Measurements from ENCODE around the gene UBE2E1.

Gene UBE2E1

GRCh38 chr3:23921052-23921511 is 115.3 kb downstream of the UBE2E1 start:
- Histone ChIP-seq H3K9me3 (replicated peaks in 1 of 11) (no peaks in the 10 kb centered on the region), H3K36me3 (peaks cover 46 to 58% (median 50%) of the 10 kb centered on the region in 11 experiments), H4K20me1 (peaks cover 38 to 59% (median 50%) of the 10 kb centered on the region in 11 experiments), H3K4me2 (0 out of 22 replicates have a peak overlapping the region, but pooled peaks of 1 of the 11 experiments have one; percentile 94), H3K27ac (no peak overlapping the region), H3K27me3 (peaks cover 0 to 7% (median 5%) of the 10 kb centered on the region in 11 experiments; a peak in 13 of 22 replicates), H3K4me3 (no peak overlapping the region), H3K9ac (no peak overlapping the region), H3K4me1 (peaks cover 27 to 56% (median 50%) of the 10 kb centered on the region in 10 experiments)
- TF ChIP-seq Cebpa-rat (IDR thresholded peaks at IDR 0.05), result no peak

GRCh38 chr3:23923786-23924185 is 118.0 kb downstream of the UBE2E1 start:
- H3K27ac ChIP-seq, result peak overlapping the region in 4 of 11 experiments; percentile 20 to 37 (median 26); a peak in 6 of 22 replicates

DNA sequence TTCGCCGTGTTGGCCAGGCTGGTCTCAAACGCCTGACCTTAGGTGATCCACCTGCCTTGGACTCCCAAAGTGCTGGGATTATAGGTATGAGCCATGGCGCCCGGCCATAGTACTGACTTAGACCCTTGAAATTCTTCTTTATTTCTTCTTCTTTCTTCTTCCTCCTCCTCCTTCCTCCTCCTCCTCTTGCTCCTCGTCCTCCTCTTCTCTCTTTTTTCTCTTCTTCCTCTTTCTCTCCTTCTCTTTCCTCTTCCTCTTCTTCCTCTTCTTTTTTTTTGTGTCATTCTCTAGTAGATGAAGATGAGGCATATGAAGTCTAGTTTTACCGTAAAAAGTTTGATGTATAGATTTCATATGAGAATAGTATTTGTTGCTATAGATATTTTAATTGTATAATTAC is 120.5 kb downstream of the UBE2E1 start:
- no peak overlapping the region for H3K9ac ChIP-seq
- no peak for TF ChIP-seq Cebpa-rat (IDR thresholded peaks at IDR 0.05)
- peaks cover 23 to 38% (median 30%) of the 10 kb centered on the region in 10 experiments for H3K4me1 ChIP-seq
- H3K27ac ChIP-seq, result no peak overlapping the region
- H3K9me3 ChIP-seq (replicated peaks in 1 of 11), result no peaks in the 10 kb centered on the region
- H3K27me3 ChIP-seq, result no peaks in the 10 kb centered on the region
- H3K4me3 ChIP-seq, result no peak overlapping the region
- H3K36me3 ChIP-seq, result peaks cover 11 to 21% (median 14%) of the 10 kb centered on the region in 11 experiments
- H3K4me2 ChIP-seq, result peak overlapping the region in 4 of 11 experiments; percentile 35 to 64 (median 48); a peak in 7 of 22 replicates
- H4K20me1 ChIP-seq, result peaks cover 0 to 21% (median 13%) of the 10 kb centered on the region in 11 experiments; a peak in 16 of 22 replicates

More at GRCh38 chr3:23923786-23924185, 118.0 kb downstream of the UBE2E1 start:
- H3K9me3 ChIP-seq (replicated peaks in 1 of 11), result no peaks in the 10 kb centered on the region
- H3K27me3 ChIP-seq, result no peaks in the 10 kb centered on the region
- peaks cover 24 to 45% (median 37%) of the 10 kb centered on the region in 11 experiments for H4K20me1 ChIP-seq
- H3K36me3 ChIP-seq, result peaks cover 35 to 46% (median 38%) of the 10 kb centered on the region in 11 experiments
- H3K4me1 ChIP-seq, result peaks cover 37 to 62% (median 44%) of the 10 kb centered on the region in 10 experiments
- H3K9ac ChIP-seq, result peak overlapping the region in 1 of 11 experiments; percentile 18; a peak in 3 of 22 replicates
- H3K4me2 ChIP-seq, result peak overlapping the region in 8 of 11 experiments; percentile 4 to 82 (median 60); a peak in 17 of 22 replicates
- H3K4me3 ChIP-seq, result no peak overlapping the region
- no peak for TF ChIP-seq Cebpa-rat (IDR thresholded peaks at IDR 0.05)

DNA sequence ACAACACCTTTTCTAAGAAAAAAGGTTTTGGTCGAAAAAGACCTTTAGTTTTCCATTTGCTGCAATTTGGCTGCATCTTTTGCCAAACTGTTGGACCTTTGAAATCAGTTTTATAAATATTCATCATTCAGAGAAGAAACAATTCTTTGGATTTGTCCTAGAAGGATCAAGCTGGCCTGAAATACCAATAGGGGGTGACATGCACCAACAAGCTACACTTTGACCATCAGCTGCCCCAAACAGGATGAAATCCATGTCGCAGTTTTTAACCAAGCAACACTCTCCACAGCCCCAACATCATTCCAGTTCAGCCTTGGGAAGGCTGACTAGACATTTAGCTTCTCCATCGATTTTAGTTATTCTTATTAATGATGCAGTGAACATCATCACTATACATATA is 121.0 kb downstream of the UBE2E1 start:
- H3K9me3 ChIP-seq (replicated peaks in 1 of 11), result no peaks in the 10 kb centered on the region
- peaks cover 0 to 16% (median 8%) of the 10 kb centered on the region in 11 experiments; a peak in 11 of 22 replicates for H4K20me1 ChIP-seq
- H3K4me2 ChIP-seq, result peak overlapping the region in 2 of 11 experiments; percentile 57 to 64; a peak in 3 of 22 replicates
- TF ChIP-seq Cebpa-rat (IDR thresholded peaks at IDR 0.05), result no peak
- H3K4me1 ChIP-seq, result peaks cover 24 to 42% (median 34%) of the 10 kb centered on the region in 10 experiments
- H3K9ac ChIP-seq, result no peak overlapping the region
- no peaks in the 10 kb centered on the region for H3K27me3 ChIP-seq
- peaks cover 7 to 16% (median 9%) of the 10 kb centered on the region in 11 experiments; a peak in 20 of 22 replicates for H3K36me3 ChIP-seq
- H3K27ac ChIP-seq, result no peak overlapping the region
- no peak overlapping the region for H3K4me3 ChIP-seq

- H3K9ac ChIP-seq, result no peak overlapping the region
- no peak overlapping the region for H3K4me3 ChIP-seq
- no peak overlapping the region for H3K27ac ChIP-seq
- no peaks in the 10 kb centered on the region for H3K9me3 ChIP-seq (replicated peaks in 1 of 11)
- H3K27me3 ChIP-seq, result no peaks in the 10 kb centered on the region
- H4K20me1 ChIP-seq, result peaks cover 0 to 3% (median 0%) of the 10 kb centered on the region in 11 experiments; a peak in 1 of 22 replicates
- peak overlapping the region in 3 of 11 experiments; percentile 36 to 71 (median 43); a peak in 5 of 22 replicates for H3K4me2 ChIP-seq
- H3K4me1 ChIP-seq, result peaks cover 11 to 48% (median 20%) of the 10 kb centered on the region in 10 experiments
- TF ChIP-seq Cebpa-rat (IDR thresholded peaks at IDR 0.05), result no peak
- peaks cover 0 to 6% (median 0%) of the 10 kb centered on the region in 11 experiments; a peak in 5 of 22 replicates for H3K36me3 ChIP-seq
Measured at GRCh38 chr3:23928524-23928923, 122.8 kb downstream of the UBE2E1 start.

DNA sequence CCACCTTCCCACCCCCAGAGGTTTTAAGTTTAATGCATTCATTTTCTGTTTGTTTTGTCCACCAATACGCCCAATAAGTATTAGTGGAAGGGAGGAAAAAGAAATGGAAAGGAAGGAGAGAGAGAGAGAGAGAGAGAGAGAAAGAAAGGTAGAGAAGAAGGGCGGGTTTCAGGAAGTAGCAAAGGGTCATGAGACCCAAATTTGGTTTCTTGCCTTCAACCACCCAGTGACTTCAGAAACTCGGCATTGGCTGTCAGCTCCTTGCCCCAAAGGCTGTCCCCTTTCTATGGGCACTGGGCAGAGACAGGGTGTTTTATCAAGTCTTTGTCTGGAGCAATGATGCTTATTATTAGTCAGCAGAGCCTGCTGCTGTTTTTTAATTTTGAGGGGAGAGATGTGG is 125.8 kb downstream of the UBE2E1 start:
- Histone ChIP-seq H3K27ac (no peak overlapping the region), H3K9ac (no peak overlapping the region), H3K4me3 (no peak overlapping the region), H3K36me3 (no peaks in the 10 kb centered on the region), H4K20me1 (no peaks in the 10 kb centered on the region), H3K27me3 (no peaks in the 10 kb centered on the region), H3K4me2 (peak overlapping the region in 7 of 11 experiments; percentile 3 to 58 (median 13); a peak in 7 of 22 replicates), H3K9me3 (replicated peaks in 1 of 11) (no peaks in the 10 kb centered on the region), H3K4me1 (peaks cover 0 to 41% (median 7%) of the 10 kb centered on the region in 10 experiments; a peak in 13 of 20 replicates)
- TF ChIP-seq Cebpa-rat (IDR thresholded peaks at IDR 0.05), result no peak

GRCh38 chr3:23932571-23932970 is 126.8 kb downstream of the UBE2E1 start:
- TF ChIP-seq Cebpa-rat (IDR thresholded peaks at IDR 0.05), result no peak
- Histone ChIP-seq H4K20me1 (no peaks in the 10 kb centered on the region), H3K4me3 (no peak overlapping the region), H3K9me3 (replicated peaks in 1 of 11) (no peaks in the 10 kb centered on the region), H3K4me1 (peaks cover 0 to 45% (median 7%) of the 10 kb centered on the region in 10 experiments; a peak in 15 of 20 replicates), H3K27ac (no peak overlapping the region), H3K36me3 (no peaks in the 10 kb centered on the region), H3K4me2 (peak overlapping the region in 2 of 11 experiments; percentile 1 to 13; a peak in 4 of 22 replicates), H3K9ac (no peak overlapping the region), H3K27me3 (no peaks in the 10 kb centered on the region)

DNA sequence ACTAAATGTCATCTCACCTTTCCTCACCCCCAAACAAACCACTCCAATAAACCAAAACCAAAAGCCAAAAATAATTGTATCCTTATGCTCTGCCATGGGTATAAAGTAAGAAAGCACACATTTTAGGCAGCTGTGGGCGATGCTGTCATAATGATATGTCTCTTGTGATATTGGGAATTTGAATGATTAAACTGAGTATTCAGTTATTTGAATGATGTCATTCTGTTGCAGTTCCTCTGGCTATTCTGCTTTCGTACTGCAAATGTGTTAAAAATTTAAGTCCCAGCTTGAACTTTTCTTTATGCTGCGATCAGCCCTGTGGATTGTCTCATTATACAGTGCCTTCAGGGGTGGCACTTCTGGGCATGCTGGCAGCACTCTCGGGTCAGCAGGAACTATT is 128.5 kb downstream of the UBE2E1 start:
- TF ChIP-seq Cebpa-rat (IDR thresholded peaks at IDR 0.05), result no peak
- no peaks in the 10 kb centered on the region for H4K20me1 ChIP-seq
- H3K4me2 ChIP-seq, result no peak overlapping the region
- H3K4me3 ChIP-seq, result no peak overlapping the region
- H3K27ac ChIP-seq, result no peak overlapping the region
- peaks cover 0 to 10% (median 0%) of the 10 kb centered on the region in 11 experiments; a peak in 8 of 22 replicates for H3K9me3 ChIP-seq (replicated peaks in 1 of 11)
- H3K27me3 ChIP-seq, result no peaks in the 10 kb centered on the region
- no peak overlapping the region for H3K9ac ChIP-seq
- H3K36me3 ChIP-seq, result no peaks in the 10 kb centered on the region
- peaks cover 0 to 33% (median 6%) of the 10 kb centered on the region in 10 experiments; a peak in 13 of 20 replicates for H3K4me1 ChIP-seq

DNA sequence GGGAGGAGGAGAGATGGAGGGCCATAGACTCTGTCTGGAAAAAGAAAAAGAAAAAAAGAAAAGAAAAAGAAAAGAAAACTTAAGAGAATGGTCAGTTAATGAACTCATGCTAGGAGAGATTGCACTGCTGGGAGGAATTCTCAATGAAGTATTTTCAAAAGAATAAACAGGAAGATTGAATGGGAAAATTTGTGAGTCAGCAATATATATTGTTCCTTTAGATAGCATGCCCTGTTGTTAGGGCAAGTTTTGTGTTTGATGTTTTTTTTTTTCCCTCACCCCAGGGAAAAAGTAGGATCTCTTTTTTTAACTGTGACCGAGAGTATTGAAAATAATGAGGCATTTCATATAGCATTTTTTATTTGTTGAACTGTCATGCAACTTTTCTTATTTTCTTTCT is 131.5 kb downstream of the UBE2E1 start:
- no peak for TF ChIP-seq Cebpa-rat (IDR thresholded peaks at IDR 0.05)

More for the DNA sequence above, 131.5 kb downstream of the UBE2E1 start:
- H3K4me3 ChIP-seq, result no peak overlapping the region
- no peak overlapping the region for H3K9ac ChIP-seq
- peak overlapping the region in 7 of 11 experiments; percentile 5 to 55 (median 15); a peak in 5 of 22 replicates for H3K4me2 ChIP-seq
- no peak overlapping the region for H3K27ac ChIP-seq
- H3K27me3 ChIP-seq, result 0 out of 22 replicates have a peak, but pooled peaks cover 0 to 4% (median 0%) of the 10 kb centered on the region in 11 experiments
- peaks cover 0 to 10% (median 0%) of the 10 kb centered on the region in 11 experiments; a peak in 8 of 22 replicates for H3K9me3 ChIP-seq (replicated peaks in 1 of 11)
- H3K4me1 ChIP-seq, result peaks cover 0 to 21% (median 0%) of the 10 kb centered on the region in 10 experiments; a peak in 10 of 20 replicates
- H4K20me1 ChIP-seq, result no peaks in the 10 kb centered on the region
- no peaks in the 10 kb centered on the region for H3K36me3 ChIP-seq
